HL-60/S4 treated with phorbol 12-myristate 13-acetate at 8.2 ng/mL for 4 days and 3 days (cell line): ENCODE results near the gene RNF224.

Experiments
- in situ Hi-C: fragments of 300-500 bp; cut with MboI; formaldehyde crosslinking; loops from 2 replicates; pipeline ENCODE4 v1.15.0; 2022; ENCODE audit warnings: low sequenced_read_pairs

RNF224 gene

DNA sequence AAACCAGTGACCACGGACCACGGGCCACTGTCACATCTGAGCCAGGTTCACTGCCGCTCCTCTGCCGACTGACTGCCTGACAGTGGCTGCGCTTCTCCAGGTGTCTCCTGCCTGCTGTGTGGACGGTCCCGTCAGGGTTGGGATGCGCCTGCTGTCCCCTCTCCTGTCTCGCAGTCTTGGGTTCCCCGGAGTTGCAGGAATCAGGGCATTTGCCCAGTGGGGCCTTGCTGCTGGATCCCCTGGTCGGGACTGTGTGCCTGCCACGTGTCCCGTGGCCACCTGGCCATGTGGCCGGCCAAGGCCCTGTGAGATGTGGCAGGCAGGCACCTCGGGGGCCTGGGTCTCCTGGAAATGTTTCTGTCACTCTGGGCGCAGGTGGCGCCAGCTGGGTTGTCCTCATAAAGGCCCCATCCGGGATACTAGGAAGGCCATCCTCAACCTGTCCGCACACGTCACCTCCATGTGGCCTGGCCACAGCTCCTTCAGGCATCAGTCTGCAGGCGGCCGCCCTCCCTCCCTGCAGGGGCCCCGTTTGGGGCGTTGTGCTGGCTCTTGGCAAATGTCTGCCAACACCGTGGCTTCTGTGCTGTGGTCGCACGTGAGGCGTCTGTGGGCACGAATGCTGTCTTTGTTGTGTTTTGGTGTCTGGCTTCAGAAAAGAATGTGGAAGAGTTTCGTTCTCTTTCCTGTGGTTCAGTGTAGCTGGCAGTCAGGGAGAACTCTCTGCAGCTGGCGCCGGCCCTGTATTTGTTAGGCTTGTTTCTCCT lies 43.8 kb downstream of the RNF224 start:
- in situ Hi-C loops, result no loop called here

DNA sequence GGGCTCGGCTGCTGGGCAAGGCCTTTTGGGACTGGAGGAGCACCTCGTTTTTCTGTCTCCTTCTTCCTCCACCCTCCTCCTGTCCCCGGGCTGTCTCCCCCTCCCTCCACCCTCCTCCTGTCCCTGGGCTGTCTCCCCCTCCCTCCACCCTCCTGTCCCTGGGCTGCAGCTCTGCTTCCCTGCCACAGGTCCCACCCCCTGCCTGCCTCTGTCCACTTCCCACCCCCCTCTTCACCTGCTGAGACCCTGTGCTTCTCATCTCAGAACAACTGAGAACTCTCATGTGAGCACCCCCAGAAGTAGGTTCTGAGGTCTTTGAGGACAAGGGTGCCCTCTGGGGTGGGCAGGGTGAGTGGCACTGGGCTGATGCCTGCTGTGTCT lies 44.4 kb downstream of the RNF224 start:
- in situ Hi-C loops, result no loop called here

DNA sequence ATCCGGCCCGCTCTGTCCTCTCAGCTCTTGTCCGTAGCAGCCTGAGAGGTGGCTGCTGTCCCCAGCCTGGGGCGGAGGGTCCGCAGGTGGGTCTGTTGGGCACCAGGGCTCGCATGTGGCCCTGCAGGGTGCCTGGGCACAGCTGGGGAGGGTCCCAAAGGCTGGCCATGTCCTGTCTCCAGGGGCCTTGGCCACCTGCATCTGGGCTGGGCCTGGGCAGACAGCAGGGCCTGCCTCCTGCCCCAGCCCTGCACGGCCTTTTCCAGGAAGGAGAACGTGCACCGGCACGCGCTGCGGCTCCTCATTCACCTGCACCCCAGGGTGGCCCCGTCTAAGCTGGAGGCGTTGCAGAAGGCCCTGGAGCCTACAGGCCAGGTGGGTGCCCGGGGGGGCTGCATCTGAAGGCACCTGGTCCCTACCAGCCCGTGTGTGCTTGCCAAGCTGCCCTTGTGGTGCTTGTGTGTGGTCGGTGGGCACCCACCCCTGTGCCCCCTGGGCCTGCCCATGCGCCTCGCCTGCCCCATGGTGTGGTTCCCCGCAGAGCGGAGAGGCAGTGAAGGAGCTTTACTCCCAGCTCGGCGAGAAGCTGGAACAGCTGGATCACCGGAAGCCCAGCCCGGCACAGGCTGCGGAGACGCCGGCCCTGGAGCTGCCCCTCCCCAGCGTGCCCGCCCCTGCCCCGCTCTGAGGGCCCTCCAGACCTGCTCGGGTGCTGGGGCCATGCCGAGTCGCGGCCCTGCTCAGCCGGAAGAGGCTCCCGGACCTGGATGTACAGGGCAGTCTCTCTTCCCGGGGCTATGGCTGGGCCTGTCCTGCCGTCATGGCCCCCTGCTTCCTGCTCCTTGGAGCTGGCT lies 45.2 kb downstream of the RNF224 start:
- in situ Hi-C loops, result no loop called here

DNA sequence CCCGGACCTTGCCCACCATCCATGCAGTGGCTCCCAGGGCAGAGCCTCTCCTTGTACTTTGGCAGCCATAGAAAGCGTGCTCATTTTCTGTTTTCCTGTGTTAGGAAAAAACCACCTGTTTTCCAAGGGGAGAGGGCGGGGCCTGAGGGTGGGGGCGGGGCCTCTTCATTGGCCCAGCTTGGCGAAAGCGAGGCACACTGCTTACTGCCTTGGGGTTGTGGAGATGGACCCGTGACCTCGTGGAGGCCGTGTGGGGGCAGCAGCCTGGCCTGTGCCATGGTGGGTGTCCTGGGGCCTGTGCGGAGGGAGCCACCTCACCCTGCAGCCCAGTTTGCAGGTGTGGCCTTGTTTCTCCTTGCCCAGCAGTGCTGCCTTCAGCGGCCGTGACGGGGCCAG lies 45.8 kb downstream of the RNF224 start:
- in situ Hi-C loops, result no loop called here

DNA sequence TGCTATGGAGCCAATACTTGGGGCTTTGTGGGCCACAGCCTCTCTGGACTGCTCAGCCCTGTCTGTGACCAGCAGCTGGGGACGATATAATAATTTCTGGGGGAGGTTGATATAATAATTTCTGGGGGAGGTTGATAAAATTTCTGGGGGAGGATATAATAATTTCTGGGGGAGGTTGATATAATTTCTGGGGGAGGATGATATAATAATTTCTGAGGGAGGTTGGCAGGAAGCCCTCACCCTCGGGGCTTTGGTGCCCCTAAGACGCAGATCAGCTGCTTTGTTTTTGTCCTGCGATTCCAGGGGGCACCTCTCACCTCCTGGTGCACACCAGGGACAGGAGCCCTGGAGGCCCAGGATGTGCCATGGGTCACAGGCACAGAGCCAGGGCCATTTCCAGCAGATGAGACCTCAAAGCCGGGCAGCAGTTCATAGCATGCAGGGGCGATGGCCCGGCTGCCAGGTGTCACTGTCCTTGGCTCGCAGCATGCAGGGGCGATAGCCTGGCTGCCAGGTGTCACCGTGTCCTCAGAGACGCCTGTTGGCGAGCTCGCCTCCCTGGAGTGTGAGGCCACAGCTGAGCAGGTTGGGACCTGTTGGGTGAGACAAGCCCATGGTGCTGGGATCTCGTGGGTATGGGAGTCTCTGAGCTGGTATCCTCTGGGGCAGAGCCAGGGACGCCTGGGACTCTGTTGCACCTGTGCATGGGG lies 46.5 kb downstream of the RNF224 start:
- in situ Hi-C loops, result no loop called here

DNA sequence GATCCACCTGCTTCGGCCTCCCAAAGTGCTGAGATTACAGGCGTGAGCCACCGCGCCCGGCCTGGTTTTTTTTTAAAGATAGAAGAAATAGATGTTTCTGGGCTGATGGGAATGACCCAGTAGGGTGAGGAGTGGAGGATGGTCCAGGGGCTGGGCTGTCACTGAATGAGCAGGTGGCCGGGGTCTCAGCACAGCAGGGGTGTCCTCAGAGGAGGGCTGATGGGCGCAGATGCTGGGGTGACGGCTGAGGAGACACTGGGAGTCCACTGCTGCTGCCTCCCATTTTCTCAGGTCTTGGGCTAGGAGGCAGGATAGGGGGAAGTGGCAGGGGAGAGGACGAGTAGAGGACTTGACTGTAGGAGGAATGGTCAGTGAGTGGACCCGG lies 47.9 kb downstream of the RNF224 start:
- in situ Hi-C loops, result no loop called here

DNA sequence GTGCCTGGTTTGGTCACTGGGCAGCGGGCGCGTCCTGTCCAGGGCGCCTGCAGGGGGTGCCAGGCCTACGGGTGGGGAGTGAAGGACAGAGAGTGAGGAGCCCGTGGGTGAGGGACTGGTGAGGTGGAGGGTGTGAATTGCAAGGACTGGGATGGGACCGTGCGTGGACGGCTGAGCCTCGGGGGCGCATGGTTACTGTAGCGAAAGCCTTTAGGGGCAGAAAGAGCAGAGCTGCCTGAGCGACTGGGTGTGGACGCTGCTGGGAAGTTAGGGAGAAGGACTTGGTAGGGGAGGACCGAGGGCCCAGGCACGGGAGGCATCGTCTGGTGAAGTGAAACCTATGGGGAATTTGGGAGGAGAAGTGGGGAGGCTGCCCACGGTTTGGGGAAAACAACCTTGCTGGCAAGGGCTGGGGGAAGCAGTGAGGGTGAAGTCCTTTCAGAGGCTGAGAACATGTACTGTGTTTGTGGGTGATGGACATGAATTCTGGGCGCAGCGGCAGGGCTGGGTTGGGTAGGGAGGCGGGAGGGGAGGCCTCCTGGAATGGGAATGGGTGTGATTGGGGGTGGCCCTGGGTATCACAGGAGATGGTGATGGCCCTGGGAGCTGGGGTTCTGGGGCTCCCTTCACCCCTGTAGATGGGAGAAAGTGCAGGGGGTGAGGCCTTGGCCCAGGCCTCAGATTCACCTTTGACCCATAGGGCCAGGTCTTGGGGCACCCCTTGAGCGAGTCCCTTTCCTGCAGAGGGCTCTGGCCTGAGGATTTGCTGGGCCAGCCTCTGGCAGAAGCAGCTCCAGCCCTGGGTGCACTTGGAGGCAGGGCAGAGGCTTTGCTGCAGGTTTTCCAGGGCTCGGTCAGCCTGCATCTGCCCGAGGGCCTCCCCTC lies 48.5 kb downstream of the RNF224 start:
- in situ Hi-C loops, result no loop called here

DNA sequence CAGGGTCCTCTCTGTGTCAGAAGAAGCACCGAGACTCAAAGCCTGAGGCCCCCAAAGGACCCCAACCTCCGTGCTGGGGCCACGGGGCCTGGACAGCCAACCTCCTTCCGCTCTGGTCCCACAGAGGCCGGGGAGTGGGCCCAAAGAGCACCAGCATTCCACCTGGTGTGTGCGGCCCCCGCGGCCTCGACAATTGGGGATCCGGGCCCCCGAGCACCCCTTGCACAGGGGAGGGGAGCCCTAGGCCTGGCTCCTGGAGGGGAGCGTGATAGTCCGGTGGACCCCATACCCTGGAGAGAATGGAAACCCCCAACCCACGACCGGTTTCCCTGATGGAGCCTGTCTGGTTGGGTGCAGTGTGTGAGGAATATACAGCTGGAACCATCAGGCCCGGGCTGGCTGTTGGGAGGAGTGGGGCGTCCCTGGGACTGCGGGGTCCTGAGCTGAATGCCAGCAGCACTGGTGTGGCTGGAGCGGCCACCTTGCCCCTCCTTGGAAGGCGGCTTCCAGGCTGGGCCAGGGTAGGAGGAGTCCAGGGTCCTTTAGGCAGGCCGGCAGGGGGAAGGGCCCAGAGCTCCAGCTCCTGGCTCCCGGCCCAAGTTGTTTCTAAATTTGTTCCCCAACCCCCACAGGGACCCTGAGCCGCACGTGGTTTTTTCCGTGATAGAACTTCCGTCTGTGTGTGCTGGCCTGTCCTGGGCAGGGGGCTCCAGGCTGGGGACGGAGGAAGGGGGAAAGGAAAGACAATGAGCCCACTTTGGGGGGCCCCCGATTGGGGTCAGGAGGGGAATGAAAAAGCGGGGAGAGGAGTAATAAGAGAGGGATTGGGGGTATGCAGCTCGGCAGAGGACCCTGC lies 49.4 kb downstream of the RNF224 start:
- in situ Hi-C loops, result no loop called here

DNA sequence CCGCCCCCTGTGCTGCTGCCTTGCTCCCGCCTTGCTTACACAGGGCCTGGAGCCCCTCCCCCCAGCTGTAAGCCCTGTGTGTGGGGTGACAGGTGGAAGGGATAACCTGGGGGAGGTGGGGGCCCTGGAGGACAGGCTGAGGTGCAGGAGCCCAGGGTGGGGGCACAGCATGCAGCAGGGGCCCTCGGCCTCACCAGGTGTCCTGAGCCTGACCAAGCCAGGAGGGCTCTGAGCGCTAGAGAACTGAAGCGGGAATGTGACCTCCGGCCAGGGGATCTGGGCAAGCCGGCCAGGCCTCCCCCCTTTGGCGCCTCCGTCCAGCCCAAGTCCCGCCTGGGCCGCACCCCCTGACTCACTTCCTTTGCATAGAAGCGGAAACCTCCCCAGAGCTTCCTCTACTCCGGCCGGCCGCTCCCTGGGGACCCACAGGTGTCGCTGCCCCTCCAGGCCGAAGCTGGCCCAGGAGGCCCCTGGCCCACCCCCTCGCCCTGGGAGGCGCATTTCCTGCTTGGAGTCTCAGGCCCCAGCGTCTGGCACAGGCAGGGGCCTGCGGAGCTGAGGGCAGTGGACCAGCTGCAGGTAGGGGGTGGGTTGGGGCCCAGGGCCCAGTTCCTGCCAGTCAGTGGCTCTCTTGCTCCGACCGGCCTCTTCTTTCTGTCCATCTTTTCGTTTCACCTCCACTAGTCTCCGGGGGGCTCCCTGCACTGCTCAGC lies 50.2 kb downstream of the RNF224 start, which contains the start of gene TOR4A:
Gene TOR4A, plus strand, starts transcription at position 398 of the 713 bp plus-strand sequence. CDS start 964 bp downstream, outside the sequence.
- in situ Hi-C loops, result no loop called here

DNA sequence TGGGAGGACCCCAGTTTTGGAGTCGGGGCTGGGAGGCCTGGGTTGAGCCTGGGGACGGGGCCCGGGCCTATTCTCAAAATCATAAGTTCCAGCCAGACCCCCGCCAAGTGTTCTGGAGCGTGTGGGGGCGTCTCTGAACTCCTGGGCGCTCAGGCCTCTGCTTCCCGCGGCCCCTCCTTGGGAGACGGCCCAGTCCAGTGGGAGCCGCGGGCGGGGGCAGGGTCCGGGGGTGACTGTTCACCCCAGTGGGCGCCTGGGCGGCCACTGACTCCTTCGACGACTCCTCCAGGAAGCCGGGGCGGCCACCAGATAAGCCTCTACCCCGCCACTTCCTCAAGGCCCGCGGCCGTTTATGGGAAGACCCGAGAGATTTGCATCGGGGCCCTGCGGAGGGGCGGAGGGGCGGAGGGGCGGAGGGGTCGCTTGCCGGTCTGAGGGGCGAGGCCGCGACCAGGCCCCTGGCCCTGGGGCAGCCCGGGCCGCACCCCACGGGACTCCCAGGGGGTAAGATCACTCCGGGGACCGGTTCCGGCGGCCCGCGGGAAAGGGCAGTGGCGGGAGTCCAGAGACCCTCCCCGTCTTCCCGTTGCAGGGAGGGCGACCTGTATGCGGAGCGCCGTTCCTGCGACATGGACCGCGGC lies 50.9 kb downstream of the RNF224 start:
- in situ Hi-C loops, result no loop called here
